NAMALWA (cell line): ENCODE data around the gene KLK3.
"Not testable (repeated sequence)": the region's sequence is repeated elsewhere in the genome, so short reads cannot be mapped to it uniquely, and the experiment has no call there.

ENCODE experiments used
- DNase-seq: peaks from one replicate; pipeline ENCODE4 v3.0.0-alpha.2; 2015; ENCODE audit warnings: low spot score

Gene KLK3

DNA sequence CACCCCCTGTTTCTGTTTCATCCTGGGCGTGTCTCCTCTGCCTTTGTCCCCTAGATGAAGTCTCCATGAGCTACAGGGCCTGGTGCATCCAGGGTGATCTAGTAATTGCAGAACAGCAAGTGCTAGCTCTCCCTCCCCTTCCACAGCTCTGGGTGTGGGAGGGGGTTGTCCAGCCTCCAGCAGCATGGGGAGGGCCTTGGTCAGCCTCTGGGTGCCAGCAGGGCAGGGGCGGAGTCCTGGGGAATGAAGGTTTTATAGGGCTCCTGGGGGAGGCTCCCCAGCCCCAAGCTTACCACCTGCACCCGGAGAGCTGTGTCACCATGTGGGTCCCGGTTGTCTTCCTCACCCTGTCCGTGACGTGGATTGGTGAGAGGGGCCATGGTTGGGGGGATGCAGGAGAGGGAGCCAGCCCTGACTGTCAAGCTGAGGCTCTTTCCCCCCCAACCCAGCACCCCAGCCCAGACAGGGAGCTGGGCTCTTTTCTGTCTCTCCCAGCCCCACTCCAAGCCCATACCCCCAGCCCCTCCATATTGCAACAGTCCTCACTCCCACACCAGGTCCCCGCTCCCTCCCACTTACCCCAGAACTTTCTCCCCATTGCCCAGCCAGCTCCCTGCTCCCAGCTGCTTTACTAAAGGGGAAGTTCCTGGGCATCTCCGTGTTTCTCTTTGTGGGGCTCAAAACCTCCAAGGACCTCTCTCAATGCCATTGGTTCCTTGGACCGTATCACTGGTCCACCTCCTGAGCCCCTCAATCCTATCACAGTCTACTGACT, at the start of gene KLK3:
TSS of gene KLK3 (plus strand) at position 280 of the 775 bp plus-strand sequence. CDS start at position 321, 41 bp downstream.
- no peak for DNase-seq

- DNase-seq = no peak
Observed at GRCh38 chr19:50808856-50809255, 45.9 kb upstream of the KLK3 start.

- not testable (repeated sequence) for DNase-seq
Observed at GRCh38 chr19:50811622-50812238, 43.0 kb upstream of the KLK3 start.

DNA sequence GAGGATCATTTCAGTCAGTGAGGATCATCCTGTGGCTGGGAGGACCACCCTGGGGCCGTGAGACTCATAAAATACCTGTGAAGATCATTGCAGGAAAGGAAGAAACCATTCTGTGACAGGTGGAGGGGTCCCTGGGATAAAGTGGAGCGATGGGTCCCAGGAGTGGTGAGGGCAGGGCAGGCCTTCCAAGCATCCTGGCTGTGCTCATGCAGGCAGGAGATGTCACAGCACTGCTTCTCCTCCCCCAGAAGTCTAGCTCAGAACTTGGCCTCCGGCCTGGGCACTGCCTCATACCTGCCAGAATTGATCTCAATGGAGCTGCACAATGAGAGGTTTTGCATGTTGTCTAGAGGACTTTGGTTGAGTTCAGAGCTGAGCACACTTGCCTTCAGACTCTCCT, 42.2 kb upstream of the KLK3 start:
- DNase-seq = no peak

DNA sequence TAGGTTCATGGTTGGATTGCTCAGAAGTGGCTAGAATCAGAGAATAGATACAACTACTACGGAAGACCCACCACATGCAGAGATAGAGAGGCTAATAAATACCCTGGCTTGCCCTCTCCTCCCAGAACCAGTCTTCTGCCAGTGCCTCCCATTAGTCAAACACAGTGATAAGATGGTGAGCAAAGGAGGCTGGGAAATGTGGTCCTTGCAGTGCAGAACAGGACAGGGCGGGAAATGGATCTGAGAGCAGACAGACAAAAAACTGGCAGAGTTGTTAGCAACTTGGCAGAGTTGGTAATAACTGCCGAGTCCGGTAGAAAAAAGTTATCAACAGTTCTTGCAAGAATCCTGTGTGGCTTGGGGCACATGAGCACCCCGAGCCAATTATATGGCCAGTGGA, 39.8 kb upstream of the KLK3 start:
- DNase-seq = no peak

DNA sequence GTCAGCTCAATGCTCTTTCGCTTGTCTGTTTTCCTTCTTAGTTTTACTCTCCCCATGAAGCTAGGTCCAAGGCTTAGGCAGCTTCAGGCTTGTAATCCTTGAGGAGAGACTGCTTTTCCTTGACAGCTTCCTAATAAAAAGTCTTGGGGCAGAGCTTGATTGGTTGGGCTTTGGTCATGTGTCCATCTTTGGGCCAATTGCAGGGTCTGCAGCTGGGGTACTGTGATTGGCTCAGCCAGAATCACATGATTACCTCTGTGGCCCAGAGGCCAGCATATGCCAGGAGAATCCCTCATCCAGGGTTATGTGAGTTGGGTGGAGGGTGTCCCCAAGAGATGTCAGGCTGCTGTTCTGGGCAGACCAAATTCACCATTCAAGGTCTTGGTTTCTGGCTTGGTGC, 39.3 kb upstream of the KLK3 start:
- no peak for DNase-seq

DNA sequence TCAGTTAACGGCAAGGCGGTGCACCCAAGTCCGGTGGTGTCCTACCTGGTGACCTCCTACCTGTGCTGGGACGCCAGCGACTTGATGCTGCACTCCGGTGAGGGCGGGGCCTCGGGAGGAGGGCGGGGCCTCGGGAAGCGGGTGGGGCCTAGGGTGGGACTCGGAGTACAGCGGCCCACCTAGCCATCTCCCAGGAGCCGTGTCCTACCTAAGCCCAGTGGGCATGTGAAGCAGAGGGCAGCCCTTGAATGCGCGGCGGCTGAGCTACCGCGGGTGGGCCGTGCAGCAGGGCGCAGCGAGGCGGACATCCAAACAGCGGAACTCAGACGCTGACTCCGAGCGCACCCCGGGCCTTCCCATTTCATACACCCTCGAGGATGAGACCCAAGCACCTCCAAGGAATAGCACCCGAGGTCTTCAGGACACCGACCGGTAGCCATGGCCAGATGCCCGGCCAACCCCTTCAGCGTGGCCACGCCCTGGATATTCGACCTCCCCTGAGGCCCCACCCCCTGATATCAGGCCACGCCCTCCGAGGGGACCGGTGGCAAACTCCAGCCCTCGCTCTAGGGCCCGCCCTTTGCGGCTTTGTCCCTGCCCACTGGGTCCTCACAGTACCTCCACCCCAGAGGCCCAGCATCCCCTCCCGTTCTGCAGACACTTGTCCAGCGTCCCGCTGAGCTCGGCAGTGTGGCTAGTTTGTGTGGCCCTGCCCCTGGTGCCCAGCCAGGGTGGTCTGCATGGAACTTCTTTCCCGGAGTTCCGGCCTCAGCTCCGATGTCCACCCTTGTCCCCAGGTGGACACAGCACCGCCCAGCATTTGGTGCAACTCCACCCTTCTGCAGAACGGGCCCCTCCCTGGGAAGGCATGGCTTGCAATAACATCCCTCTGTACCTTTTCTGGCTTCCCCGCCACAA, 36.5 kb upstream of the KLK3 start:
- DNase-seq = peak; percentile 60

DNA sequence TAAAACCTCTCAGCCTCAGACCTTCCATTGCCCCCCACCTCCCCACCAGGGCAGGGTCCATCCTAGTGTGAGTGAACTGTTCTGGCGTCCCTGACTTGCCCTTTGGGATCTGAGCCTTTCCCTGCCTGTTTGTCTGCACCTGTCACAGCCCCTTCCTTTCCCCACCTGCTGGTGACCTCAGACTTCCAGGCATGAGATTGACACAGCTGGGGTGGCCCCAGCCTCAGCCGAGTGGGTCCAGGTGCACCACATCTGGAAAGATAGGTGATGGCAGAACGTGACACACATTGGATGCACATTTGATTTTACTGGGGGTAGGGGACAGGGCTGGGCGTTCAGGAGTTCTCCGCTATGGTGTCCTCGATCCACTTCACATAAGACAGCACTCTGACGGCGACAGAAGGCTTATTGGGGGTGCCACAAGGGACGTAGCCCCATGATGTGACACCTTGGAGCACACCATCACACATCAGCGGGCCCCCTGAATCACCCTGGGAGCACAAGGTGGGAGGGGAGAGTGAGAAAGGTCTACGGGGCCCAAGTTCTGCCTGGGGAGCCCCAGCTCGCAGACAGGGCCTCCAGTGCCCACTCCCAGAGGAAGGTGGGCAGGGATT, 35.7 kb upstream of the KLK3 start:
- peak; percentile 62 for DNase-seq

DNA sequence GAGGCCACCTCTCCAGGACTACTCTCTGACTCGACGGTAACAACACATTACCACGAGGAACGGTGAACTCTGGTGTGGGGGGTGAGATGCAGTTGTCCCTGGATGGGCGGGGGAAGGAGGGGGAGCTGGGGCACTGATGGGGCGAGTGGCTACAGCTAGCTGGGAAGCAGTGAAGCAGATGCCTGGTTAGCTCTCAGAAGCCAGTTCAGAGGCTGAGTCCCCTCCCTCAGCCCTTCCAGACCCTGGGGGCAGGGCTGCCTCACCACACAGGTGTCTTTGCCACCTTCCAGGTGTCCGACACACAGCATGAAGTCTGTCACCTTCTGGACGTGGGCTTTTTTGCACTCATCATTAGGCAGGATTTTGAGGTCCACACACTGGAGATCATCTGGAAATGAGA, 35.1 kb upstream of the KLK3 start:
- no peak for DNase-seq

- peak; percentile 43 for DNase-seq
Observed at GRCh38 chr19:50820086-50820485, 34.6 kb upstream of the KLK3 start.

- DNase-seq = no peak
Observed at GRCh38 chr19:50820549-50821247, 34.0 kb upstream of the KLK3 start.

DNA sequence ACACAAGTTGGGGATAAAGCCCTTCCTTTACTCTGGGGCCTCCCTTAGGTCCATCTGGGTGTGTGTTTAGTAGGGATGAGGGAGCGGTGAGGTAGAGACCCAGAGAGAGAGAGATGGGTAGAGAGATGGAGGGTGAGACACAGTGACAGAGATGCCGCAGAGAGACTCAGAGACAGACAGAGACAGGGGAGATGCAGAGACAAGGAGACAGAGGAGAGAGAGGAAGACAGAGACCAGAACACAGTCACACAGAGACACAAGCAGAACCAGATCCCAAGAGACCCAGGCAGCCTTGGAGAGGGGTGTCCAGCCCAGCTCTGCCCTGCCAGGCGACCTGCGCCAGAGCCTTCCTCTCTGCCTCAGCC, 33.5 kb upstream of the KLK3 start:
- DNase-seq = no peak

- no peak for DNase-seq
Observed at GRCh38 chr19:50821622-50822021, 33.1 kb upstream of the KLK3 start.

DNA sequence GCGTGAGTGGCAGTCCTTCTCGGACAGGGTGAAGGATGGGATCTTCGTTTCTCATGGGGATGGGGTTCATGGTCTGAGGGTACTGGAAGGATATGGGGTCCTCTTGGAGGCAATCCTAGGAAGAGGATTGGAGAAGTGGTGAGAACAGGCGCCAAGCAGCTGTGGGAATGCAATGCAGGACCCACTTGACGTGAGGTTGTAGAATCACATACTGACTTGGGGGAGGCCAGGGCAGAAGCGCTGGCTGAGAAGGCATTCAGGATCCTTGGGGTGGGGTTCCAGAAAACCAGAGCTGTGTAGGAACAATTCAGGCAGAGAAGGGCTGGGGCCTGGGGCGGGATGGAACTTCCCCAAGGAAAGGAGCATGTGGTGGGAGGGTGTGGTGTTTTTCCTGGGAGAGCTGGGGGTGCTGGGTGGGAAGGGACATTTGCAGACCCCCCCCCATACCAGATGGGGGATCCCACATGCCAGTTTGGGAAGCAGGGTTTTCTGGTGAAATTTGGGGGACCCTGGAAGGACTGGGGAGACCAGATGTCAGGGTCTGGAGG, 32.0 kb upstream of the KLK3 start:
- no peak for DNase-seq

DNA sequence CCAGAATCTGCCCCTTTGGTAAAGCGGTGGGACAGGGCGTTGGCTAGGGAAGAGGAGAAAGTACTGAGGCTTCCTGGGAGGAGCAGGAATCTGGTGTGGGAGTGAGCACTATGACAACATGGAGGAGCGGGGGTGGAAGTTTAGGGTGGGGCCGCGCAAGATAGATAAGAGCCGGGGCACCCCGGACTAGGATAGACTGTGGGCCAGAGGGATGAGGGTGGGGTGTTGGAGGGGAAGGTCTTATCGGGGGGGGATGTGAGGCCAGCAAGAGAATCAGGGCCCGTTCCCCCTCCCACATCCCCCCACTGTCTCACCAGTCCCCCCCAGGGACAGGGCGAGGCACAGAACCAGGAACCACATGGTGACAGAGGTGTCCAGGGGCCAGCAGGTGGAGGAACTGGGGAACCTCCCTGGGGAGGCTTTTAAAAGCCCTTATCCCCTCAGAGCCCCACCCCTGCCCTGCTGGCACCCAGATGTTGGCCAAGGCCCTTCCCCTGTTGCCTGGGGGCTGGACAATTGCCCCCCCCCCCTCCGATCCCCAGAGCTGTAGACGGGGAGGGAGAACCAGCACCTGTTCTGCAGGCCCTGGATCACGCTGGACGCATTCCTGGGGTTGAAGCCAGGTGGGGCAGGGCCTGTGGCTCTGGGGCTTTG, 31.2 kb upstream of the KLK3 start, which contains the start of gene KLK1:
TSS of gene KLK1 (minus strand) at position 399 of the 654 bp plus-strand sequence. CDS start at position 360, 39 bp downstream.
- DNase-seq = no peak

- no peak for DNase-seq
Observed at GRCh38 chr19:50826492-50827240, 28.0 kb upstream of the KLK3 start.

DNA sequence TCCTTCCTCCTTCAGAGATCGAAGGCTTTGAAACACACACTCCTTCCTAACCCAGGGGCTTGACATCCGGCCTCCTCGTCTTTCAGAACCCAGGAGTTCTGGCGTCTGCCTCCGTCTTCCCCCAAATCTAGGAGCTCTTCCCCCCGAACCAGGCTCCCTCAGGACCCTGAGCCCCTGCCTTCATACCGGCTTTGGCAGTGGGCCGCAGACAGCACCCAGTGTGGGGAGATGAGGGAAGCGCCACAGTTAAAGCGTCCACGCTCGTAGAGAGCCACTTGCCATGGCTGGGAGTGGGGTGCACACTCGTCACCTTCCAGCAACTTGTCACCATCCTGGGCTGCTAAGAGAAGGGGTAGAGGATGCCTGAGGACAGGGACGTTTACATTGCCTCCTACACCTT, 27.2 kb upstream of the KLK3 start:
- DNase-seq = no peak

DNA sequence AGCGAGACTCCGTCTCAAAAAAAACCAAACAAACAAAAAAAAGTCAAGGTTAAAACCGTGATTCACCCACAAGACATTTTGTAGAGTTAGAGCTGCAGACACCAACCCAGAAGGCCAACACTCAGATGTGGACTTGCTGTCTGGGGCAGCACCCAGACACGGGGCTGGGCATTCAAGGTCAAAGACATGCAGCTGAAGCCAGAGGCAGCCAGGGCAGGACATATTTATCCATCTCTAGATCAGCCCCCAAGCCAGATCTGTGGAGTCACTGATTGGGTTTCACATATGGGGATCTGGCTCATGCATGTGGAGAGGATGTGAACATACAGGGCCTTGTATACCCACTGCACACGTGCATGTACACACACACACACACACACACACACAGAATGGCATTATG, 24.9 kb upstream of the KLK3 start:
- DNase-seq = no peak

DNA sequence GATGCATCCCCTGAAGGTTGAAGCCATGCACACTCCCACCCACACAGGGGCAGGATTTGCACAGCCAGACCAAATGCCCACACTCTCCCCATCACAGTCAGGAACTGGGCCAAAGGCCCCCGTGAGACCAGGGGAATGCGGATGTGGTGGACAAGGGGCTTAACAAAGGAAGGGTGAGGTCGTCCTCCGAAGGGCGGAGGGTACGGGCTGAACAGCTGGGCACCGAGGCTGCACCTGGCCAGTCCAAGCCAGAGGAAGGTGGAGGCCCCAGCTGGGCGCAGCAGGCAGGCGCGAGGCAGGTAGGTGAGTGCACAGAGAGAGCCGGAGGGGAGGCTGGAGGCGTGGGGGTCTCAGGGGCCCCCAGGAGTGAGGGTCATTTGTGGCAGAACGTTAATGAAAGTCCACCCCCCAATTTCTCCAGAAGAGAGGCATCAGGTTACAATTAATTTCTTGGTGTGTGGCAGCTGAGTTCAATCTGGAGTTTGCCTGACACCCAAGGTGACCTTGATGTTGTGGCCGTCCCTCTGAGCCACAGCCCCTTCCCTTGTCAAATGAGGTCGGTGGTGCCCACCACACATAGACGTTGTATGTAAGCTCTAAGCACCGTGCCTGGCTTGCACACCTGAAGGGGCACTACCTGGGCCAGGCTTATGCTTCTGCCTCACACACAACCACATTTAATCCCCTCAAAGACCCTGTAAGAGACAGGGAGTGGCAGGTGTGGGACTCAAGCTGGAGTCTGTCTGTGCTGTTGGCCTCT, 24.3 kb upstream of the KLK3 start:
- DNase-seq = no peak
